Loucy (cell line): ENCODE measurements around the gene LIMK2.

ENCODE experiments used
- H2AFZ ChIP-seq: fragments of 200-600 bp; sonication (generic); 2 replicates; pipeline ENCODE4 v1.6.0; 2016; ENCODE audit warnings: antibody characterized with exemption, mild to moderate bottlenecking, low read length, moderate library complexity
- H3F3A ChIP-seq: fragments of 200-600 bp; 2 replicates; pipeline ENCODE4 v1.6.0; 2016; ENCODE audit warnings: antibody characterized with exemption, low read depth, mild to moderate bottlenecking
- H3K27me3 ChIP-seq: fragments of 200-600 bp; sonication (generic); 2 replicates; pipeline ENCODE4 v1.6.1; 2014; ENCODE audit warnings: low read length, mild to moderate bottlenecking; ENCODE audit not compliant: insufficient read depth, poor library complexity, severe bottlenecking
- H3K36me3 ChIP-seq: fragments of 200-600 bp; sonication (generic); 2 replicates; pipeline ENCODE4 v1.6.1; 2016; ENCODE audit warnings: low read length; ENCODE audit not compliant: insufficient read depth
- H3K4me1 ChIP-seq: fragments of 200-600 bp; sonication (generic); 2 replicates; pipeline ENCODE4 v1.5.1; 2014; ENCODE audit warnings: low read length, mild to moderate bottlenecking; ENCODE audit not compliant: insufficient read depth, poor library complexity, severe bottlenecking
- H3K4me2 ChIP-seq: fragments of 200-600 bp; sonication (generic); 2 replicates; pipeline ENCODE4 v1.6.0; 2014; ENCODE audit warnings: antibody characterized with exemption, low read length, low read depth, mild to moderate bottlenecking; ENCODE audit not compliant: poor library complexity, severe bottlenecking
- H3K4me3 ChIP-seq: fragments of 200-600 bp; sonication (generic); 2 replicates; pipeline ENCODE4 v1.5.1; 2014; ENCODE audit warnings: low read length, mild to moderate bottlenecking, mixed read lengths; ENCODE audit not compliant: poor library complexity, severe bottlenecking
- H3K79me2 ChIP-seq: fragments of 200-600 bp; sonication (generic); 2 replicates; pipeline ENCODE4 v1.6.1; 2014; ENCODE audit warnings: low read length; ENCODE audit not compliant: insufficient read depth
- H3K9ac ChIP-seq: fragments of 200-600 bp; sonication (generic); 2 replicates; pipeline ENCODE4 v1.6.0; 2014; ENCODE audit warnings: mild to moderate bottlenecking, low read depth, low read length, moderate library complexity; ENCODE audit not compliant: poor library complexity, severe bottlenecking
- H3K9me2 ChIP-seq: fragments of 200-600 bp; sonication (generic); replicated peaks from 2 replicates; pipeline ENCODE4 v1.6.1; 2016; ENCODE audit warnings: low read depth, low read length, mixed read lengths
- H3K9me3 ChIP-seq: fragments of 200-600 bp; sonication (generic); 2 replicates; pipeline ENCODE4 v1.6.1; 2014; ENCODE audit warnings: mild to moderate bottlenecking, antibody characterized with exemption, low read length, low read depth; ENCODE audit not compliant: insufficient read depth
- H4K20me1 ChIP-seq: fragments of 200-600 bp; sonication (generic); 2 replicates; pipeline ENCODE4 v1.6.0; 2014; ENCODE audit warnings: antibody characterized with exemption, low read length, mild to moderate bottlenecking; ENCODE audit not compliant: insufficient read depth, poor library complexity, severe bottlenecking
- CTCF ChIP-seq: fragments of 200-600 bp; sonication (generic); conservative IDR thresholded peaks from 2 replicates; pipeline ENCODE4 v1.5.1; 2014; ENCODE audit warnings: mild to moderate bottlenecking, antibody characterized with exemption, low read length
- EZH2phosphoT487 ChIP-seq: fragments of 200-600 bp; IDR thresholded peaks from 2 replicates; pipeline ENCODE4 v1.6.1; 2018; ENCODE audit warnings: antibody characterized with exemption, mild to moderate bottlenecking, moderate library complexity, borderline replicate concordance

LIMK2 gene

GRCh38 chr22:31253949-31254348 lies 41.9 kb downstream of the LIMK2 start:
- Histone ChIP-seq H3K9ac (no peak overlapping the region), H3K9me2 (no peaks in the 10 kb centered on the region), H3K79me2 (0 out of 2 replicates have a peak, but pooled peaks cover 2% of the 10 kb centered on the region), H2AFZ (no peak overlapping the region), H3K9me3 (no peaks in the 10 kb centered on the region), H3F3A (no peaks in the 10 kb centered on the region), H3K4me1 (no peaks in the 10 kb centered on the region), H3K4me2 (no peak overlapping the region), H4K20me1 (no peaks in the 10 kb centered on the region), H3K36me3 (peaks cover 43% of the 10 kb centered on the region; the same call in 1 of the 2 replicates), H3K27me3 (no peaks in the 10 kb centered on the region), H3K4me3 (no peak overlapping the region)
- no peak for TF ChIP-seq CTCF
- TF ChIP-seq EZH2phosphoT487, result no peak

GRCh38 chr22:31259798-31260473 lies 47.8 kb downstream of the LIMK2 start:
- Histone ChIP-seq H3K9ac (no peak overlapping the region), H3K4me1 (no peaks in the 10 kb centered on the region), H3K36me3 (peaks cover 62% of the 10 kb centered on the region; the same call in 1 of the 2 replicates), H3K27me3 (no peaks in the 10 kb centered on the region), H4K20me1 (no peaks in the 10 kb centered on the region), H3F3A (no peaks in the 10 kb centered on the region), H2AFZ (no peak overlapping the region), H3K9me3 (no peaks in the 10 kb centered on the region), H3K9me2 (no peaks in the 10 kb centered on the region), H3K4me3 (no peak overlapping the region), H3K79me2 (no peaks in the 10 kb centered on the region), H3K4me2 (no peak overlapping the region)
- TF ChIP-seq CTCF (no peak), EZH2phosphoT487 (no peak)

GRCh38 chr22:31260474-31260856 lies 48.4 kb downstream of the LIMK2 start:
- Histone ChIP-seq H3K9me3 (no peaks in the 10 kb centered on the region), H3F3A (no peaks in the 10 kb centered on the region), H3K9me2 (no peaks in the 10 kb centered on the region), H3K4me3 (no peak overlapping the region), H2AFZ (no peak overlapping the region), H3K27me3 (no peaks in the 10 kb centered on the region), H3K79me2 (no peaks in the 10 kb centered on the region), H3K4me2 (no peak overlapping the region), H3K4me1 (no peaks in the 10 kb centered on the region), H4K20me1 (no peaks in the 10 kb centered on the region), H3K36me3 (peaks cover 63% of the 10 kb centered on the region; the same call in 1 of the 2 replicates), H3K9ac (no peak overlapping the region)
- TF ChIP-seq EZH2phosphoT487 (no peak), CTCF (no peak)
